Mesodermal cell (in vitro differentiated cells): ENCODE results near the gene PRRC2B.
"Not testable (repeated sequence)": the region's sequence is repeated elsewhere in the genome, so short reads cannot be mapped to it uniquely, and the experiment has no call there.

ENCODE experiments used
- H3K27ac ChIP-seq: 2 replicates; pipeline ENCODE4 v1.7.0; 2013; ENCODE audit warnings: mild to moderate bottlenecking, low read depth, low read length, moderate library complexity; ENCODE audit not compliant: severe bottlenecking
- H3K36me3 ChIP-seq: 2 replicates; pipeline ENCODE4 v1.7.1; 2013; ENCODE audit warnings: mild to moderate bottlenecking, low read length, moderate library complexity; ENCODE audit not compliant: control insufficient read depth, insufficient read depth
- H3K4me1 ChIP-seq: one replicate; pipeline ENCODE4 v1.7.1; 2013; ENCODE audit warnings: mild to moderate bottlenecking, low read length; ENCODE audit not compliant: insufficient read depth, control insufficient read depth, poor library complexity, severe bottlenecking
- H3K4me3 ChIP-seq: 2 replicates; pipeline ENCODE4 v1.7.0; 2013; ENCODE audit warnings: low read length, control low read depth, mild to moderate bottlenecking; ENCODE audit not compliant: insufficient read depth, poor library complexity, severe bottlenecking; ENCODE audit errors: extremely low read depth
- H3K9me3 ChIP-seq: 2 replicates; pipeline ENCODE4 v1.7.1; 2013; ENCODE audit warnings: mild to moderate bottlenecking, low read length, moderate library complexity; ENCODE audit not compliant: control insufficient read depth
- WGBS, 2 experiments: methylation state at CpG; one replicate each; pipeline ENCODE4 v1.1.5; 2013; ENCODE audit warnings: missing lambda C conversion rate in 2 of 2; ENCODE audit not compliant: insufficient coverage in 2 of 2; 5-methylcytosine and 5-hydroxymethylcytosine counted together

Gene PRRC2B

DNA sequence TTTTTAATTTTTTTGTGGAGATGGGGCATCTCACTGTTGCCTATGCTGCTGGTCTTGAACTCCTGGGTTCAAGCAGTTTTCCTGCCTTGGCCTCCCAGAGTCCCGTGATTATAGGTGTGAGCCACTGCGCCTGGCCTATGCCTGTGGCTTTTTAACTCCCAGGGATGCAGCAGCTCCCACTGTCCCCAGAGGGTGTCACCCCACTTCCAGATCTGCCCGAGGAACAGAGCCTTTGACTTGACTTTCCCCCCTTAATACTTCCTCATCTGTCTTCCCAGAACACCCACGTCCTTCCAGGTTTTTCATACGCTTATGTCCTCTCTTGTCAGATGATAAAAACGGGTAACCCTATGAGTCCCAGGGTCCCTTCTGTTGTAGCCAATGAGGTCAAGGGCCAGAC, 7.6 kb upstream of the PRRC2B start:
- no peaks in the 10 kb centered on the region for H3K9me3 ChIP-seq
- H3K27ac ChIP-seq, result no peak overlapping the region
- WGBS, 2 experiments, result 89 to 94% methylated on average over 6 of the region's 6 CpGs
- no peak overlapping the region for H3K4me3 ChIP-seq
- H3K36me3 ChIP-seq, result no peaks in the 10 kb centered on the region
- H3K4me1 ChIP-seq, result peaks cover 10% of the 10 kb centered on the region

DNA sequence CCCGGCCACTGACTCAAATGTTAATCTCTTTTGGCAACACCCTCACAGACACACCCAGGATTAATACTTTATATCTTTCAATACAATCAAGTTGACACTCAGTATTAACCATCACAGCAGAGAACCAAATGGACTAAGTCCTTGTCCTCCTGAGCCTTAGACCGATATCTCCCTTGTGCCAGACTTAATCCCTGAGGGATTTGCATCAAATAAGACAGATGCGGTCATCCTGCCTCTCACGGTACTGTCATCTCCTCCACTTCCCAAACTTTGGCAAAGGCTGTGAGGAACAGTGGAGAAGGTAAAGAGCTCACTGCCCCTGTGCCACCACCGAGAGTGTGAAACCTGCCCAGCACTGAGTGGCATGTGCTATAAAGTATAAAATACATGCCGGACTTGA, 6.5 kb upstream of the PRRC2B start:
- Histone ChIP-seq H3K4me1 (peaks cover 8% of the 10 kb centered on the region), H3K4me3 (no peak overlapping the region), H3K36me3 (no peaks in the 10 kb centered on the region), H3K9me3 (no peaks in the 10 kb centered on the region), H3K27ac (no peak overlapping the region)
- 63 to 69% methylated on average over 3 to 5 of the region's 6 CpGs for WGBS, 2 experiments

DNA sequence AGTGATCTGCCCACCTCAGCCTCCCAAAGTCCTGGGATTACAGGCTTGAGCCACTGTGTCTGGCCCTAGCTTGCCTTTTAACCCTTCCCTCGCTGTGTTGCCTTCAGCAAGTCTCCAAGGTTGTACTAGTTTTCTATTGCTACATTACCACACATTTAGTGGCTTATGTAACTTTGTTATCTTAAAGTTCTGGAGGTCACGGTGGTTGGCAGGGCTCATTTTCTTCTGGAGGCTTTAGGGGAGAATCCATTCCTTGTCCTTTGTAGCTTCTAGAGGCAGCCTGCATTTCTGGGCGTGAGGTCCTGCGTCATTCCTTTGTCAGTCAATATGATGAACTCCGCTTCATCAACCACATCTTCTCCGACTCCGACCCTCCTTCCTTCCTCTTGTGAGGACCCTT, 2.9 kb upstream of the PRRC2B start:
- no peaks in the 10 kb centered on the region for H3K36me3 ChIP-seq
- H3K4me3 ChIP-seq, result no peak overlapping the region
- no peak overlapping the region for H3K27ac ChIP-seq
- WGBS, 2 experiments, result 88 to 97% methylated on average over 6 to 7 of the region's 7 CpGs
- H3K4me1 ChIP-seq, result peaks cover 7% of the 10 kb centered on the region
- H3K9me3 ChIP-seq, result no peaks in the 10 kb centered on the region

DNA sequence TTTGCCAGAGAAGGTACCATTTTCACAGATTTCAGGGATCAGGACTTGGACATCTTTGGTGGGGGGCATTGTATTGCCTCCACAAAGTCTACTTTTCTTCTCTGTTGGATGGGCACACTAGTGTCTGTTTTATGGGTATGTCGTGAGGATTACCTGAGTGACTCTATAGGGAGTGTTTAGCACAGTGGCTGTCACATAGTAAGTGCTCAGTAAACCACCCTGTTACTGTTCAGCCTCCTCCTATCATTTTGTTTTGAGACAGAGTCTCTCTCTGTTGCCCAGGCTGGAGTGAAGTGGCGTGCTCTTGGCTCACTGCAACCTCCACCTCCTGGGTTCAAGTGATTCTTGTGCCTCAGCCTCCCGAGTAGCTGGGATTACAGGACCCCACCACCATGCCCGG, 2.4 kb upstream of the PRRC2B start:
- WGBS, 2 experiments, result 92 to 100% methylated on average over 1 of the region's 4 CpGs
- Histone ChIP-seq H3K4me1 (peaks cover 7% of the 10 kb centered on the region), H3K36me3 (no peaks in the 10 kb centered on the region), H3K27ac (no peak overlapping the region), H3K9me3 (no peaks in the 10 kb centered on the region), H3K4me3 (no peak overlapping the region)

DNA sequence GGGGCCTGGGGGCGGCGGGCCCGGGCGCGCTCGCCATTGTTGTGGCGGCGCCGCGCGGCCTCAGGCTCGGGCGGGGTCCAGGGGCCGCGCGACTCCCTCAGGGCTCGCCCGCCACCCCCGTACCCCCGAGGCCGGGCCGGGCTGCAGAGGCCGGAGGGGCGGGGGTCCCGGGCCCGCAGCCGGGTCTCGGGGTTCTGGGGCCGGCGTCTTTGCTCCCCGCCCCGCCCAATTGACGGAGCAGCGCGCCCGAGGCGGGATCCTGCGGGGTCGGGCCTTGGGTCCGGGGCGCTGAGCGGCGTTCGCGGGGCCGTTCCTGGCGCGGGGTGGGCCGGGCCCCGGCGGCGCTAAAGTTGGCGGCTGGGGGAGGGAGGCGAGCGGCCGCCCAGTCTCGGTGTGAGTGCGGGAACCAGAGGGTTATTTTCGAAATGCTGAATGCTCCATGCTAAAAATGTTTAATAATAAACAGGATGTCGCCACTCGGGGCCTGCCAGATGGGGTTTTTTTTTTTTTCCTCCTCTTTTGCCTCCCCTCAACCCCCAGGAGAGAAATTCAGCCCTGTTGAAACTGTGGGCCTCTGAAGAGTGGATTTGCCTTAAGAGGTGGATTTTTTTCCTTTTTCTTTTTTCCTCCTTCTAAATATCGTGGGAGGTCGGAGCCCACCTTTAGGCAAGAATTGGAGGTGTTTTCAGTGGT, 724 bp downstream of the PRRC2B start:
- peak overlapping the region; percentile 89 for H3K27ac ChIP-seq
- peak overlapping the region; percentile 80 for H3K4me3 ChIP-seq
- H3K9me3 ChIP-seq, result no peaks in the 10 kb centered on the region
- peaks cover 18% of the 10 kb centered on the region for H3K36me3 ChIP-seq
- WGBS, 2 experiments, result 0 to 1% methylated on average over 43 to 46 of the region's 63 CpGs
- peaks cover 29% of the 10 kb centered on the region for H3K4me1 ChIP-seq

DNA sequence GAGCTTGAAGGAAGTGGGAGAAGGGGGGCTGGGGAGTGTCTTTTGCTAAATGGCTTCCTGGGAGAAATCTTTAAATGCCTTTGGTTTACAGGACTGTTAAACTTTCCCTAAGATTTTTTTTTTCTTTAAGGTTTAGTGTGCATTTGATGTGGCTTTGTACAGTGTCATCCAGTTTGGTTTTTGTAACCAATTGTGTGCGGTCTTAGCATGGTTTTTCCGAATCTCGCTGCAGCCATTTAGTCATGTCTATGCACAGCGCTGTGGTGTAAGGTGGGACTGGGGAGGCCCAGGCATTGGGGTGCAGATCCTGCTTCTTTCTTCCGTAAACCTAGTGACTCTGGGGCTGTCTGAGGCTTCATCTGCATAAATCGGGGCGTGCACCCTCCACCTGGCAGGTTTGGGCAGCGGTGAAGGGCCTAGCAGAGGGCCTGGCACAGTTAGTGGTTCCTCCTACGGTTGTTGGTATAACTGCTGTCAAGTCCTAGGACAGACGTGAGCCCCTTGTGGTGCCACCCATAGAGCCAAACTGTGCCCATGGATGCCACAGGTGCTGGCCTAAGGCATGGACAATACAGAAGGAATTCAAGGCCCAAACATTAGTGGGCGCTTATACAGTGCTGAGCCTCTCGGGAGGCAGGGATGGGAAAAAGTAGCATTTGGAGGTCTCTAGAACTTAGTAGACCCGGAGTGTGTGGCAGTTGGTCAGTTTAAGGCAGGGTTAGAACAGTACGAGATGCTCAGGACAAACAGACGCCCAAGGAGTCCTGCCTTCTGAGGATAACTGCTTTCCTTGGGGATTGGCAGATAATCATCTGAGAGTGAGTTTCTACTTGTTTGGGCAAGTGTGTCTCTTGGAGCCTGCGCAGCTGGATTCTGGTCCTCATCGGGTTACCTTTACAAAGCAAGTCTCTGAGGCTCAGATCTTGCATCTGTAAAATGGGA, 1.5 kb downstream of the PRRC2B start:
- Histone ChIP-seq H3K4me1 (peaks cover 31% of the 10 kb centered on the region), H3K9me3 (no peaks in the 10 kb centered on the region), H3K36me3 (peaks cover 23% of the 10 kb centered on the region), H3K4me3 (peak overlapping the region; percentile 80), H3K27ac (peak overlapping the region; percentile 89)
- WGBS, 2 experiments, result 11% methylated on average over 14 to 17 of the region's 17 CpGs

DNA sequence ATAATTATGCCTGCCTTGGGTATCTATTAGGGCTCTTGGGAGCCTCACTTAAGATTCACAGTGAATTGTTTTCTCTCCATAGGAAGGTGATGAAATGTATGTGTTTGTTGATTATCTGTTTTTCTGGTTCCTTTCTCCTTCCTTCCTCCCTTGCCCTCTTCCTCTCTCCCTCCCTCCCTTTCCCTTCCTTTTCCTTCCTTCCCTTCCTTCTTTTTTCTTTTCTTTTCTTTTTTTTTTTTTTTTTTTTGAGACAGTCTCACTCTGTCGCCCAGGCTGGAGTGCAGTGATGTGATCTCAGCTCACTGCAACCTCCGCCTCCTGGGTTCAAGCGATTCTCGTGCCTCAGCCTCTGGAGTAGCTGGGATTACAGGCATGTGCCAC, 2.2 kb downstream of the PRRC2B start:
- H3K36me3 ChIP-seq, result peaks cover 29% of the 10 kb centered on the region
- 33% methylated on average over 3 to 4 of the region's 4 CpGs for WGBS, 2 experiments
- H3K4me3 ChIP-seq, result peak overlapping the region; percentile 80
- not testable (repeated sequence) for H3K9me3 ChIP-seq, H3K27ac ChIP-seq
- H3K4me1 ChIP-seq, result peaks cover 36% of the 10 kb centered on the region

DNA sequence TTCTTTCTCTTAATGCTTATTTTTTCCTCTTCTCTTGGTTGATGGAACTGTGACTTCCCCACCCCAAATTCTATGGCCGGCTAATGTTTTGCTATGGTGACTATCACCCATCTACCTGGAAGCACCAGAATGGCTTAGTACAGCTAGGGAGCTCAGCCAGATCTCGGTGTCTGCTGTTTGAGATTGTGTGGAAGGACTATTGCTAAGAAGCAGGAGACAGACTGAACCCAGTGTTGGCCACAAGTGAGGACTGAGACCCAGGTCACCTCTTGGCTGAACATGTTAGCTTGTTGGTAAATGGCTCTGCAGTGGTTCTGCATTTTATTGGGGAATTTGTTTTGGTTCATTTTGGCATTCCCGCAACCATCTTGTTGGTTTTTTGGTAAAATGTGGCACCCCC, 2.7 kb downstream of the PRRC2B start:
- peak overlapping the region; percentile 73 for H3K27ac ChIP-seq
- H3K4me3 ChIP-seq, result peak overlapping the region; percentile 80
- WGBS, 2 experiments, result 44 to 52% methylated on average over 1 to 3 of the region's 3 CpGs
- peaks cover 36% of the 10 kb centered on the region for H3K4me1 ChIP-seq
- H3K36me3 ChIP-seq, result peaks cover 29% of the 10 kb centered on the region
- H3K9me3 ChIP-seq, result no peaks in the 10 kb centered on the region

DNA sequence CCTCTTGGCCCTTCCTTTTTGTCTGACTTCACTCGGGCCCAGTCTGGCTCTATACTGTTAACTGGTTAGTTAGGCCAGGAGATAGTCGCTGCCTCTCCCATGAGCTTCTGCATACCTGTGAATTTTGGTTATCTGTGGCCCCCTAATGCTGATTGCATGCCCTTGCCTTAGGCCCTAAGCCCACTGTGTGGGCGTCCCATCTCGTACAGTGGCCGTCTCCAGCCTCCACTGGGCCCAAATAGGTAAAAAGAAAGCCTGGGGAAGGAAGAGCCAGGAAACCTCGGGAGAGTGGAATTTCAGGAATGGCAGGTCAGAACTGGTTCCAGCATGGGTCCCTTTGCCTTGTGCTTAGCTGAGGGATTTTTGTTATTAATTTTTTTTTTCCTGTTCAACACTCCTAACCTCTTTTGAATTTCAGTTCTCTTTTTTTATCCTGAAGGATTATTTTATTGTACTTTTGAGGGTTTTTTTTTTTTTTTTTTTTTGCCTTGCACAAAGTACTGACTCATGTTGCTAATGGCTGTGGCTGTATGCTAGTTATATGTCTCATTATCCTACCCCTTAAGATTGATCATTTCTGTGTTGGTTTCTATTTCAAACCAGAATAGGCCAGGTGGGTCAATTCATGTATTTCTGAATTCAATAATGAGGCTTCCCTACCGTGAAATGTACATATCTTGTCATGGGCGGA, 3.4 kb downstream of the PRRC2B start:
- WGBS, 2 experiments, result 6 to 31% methylated on average over 6 to 7 of the region's 8 CpGs
- H3K27ac ChIP-seq, result peak overlapping the region; percentile 73
- peak overlapping the region; percentile 80 for H3K4me3 ChIP-seq
- H3K36me3 ChIP-seq, result peaks cover 32% of the 10 kb centered on the region
- no peaks in the 10 kb centered on the region for H3K9me3 ChIP-seq
- peaks cover 40% of the 10 kb centered on the region for H3K4me1 ChIP-seq

DNA sequence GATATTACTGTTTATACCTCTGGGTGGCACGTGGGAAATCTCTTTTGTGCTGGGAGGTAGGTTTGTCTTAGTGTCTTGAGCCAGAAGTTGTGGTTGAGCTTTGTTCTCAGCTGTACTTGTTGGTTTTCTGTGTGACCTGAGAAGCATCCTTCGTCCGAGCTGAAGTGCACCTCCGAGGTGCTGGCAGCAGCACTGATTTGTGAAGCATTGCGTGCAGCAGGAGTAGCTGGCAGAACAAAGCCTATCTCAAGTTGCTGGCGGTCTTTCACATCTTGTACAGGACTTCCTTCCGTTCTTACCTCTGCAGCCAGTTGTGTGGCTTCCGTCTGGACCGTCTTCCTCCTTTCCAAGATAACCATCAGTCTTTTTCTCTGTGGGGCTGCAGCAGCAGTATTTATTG, 4.3 kb downstream of the PRRC2B start:
- H3K4me3 ChIP-seq, result no peak overlapping the region
- no peaks in the 10 kb centered on the region for H3K9me3 ChIP-seq
- peaks cover 45% of the 10 kb centered on the region for H3K4me1 ChIP-seq
- peak overlapping the region; percentile 73 for H3K27ac ChIP-seq
- peaks cover 40% of the 10 kb centered on the region for H3K36me3 ChIP-seq
- WGBS, 2 experiments, result 94 to 97% methylated on average over 8 of the region's 9 CpGs
